ENCODE results near the gene FAF1. TPM values are rescaled to one million over a fixed set of nuclear protein-coding genes. Genes with fewer than 3 reads are reported as not detected.
A peak's percentile ranks its signal among the peaks of the same experiment; 100 is the strongest.
"Not testable (repeated sequence)": the region's sequence is repeated elsewhere in the genome, so short reads cannot be mapped to it uniquely, and the experiment has no call there.

FAF1 gene
- total and polyA plus RNA-seq, 2 donors (not counting 3 experiments of a cell fraction or from before 2014, with no cell fraction given) = 9.0 to 57.6 TPM

DNA sequence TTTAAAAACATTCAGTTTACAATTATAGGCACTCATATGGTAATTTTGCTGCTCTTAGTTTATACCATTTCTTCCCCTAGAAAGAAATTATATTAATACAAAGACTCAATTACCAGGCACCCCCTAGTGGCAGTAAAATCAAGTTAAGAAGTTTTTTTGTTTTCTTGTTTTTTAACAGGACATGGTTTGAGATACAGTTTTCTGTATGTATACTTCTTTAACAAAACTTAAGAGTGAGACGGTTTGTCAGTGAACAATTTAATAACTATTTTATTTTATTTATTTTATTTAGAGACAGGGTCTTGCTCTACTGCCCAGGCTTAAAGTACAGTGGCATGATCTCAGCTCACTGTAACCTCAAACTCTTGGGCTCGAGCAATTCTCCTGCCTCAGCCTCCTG is 224.6 kb downstream of the FAF1 start:
- no peak overlapping the region for H2AFZ ChIP-seq (ENCODE audit: low read depth, low read length)
- no TSS peak for BruUV-seq (replicated peaks)
- no peaks in the 10 kb centered on the region for H4K20me1 ChIP-seq (replicated peaks; ENCODE audit: control insufficient read depth, extremely low read depth, insufficient read depth, low read length)
- dilution Hi-C loops (cut with MboI; ENCODE audit: extremely low pct_ligation_motif_present, low sequenced_read_pairs) (no loop called here), intact Hi-C loops (cut with micrococcal nuclease) (loop anchor here (1.0 kb wide), 1 partner anchor 367 kb away; no protein-coding TSS in a partner anchor)
- H3K79me2 ChIP-seq (ENCODE audit: control insufficient read depth, insufficient read depth, low read length) = no peaks in the 10 kb centered on the region
- no peak overlapping the region for H3K4me2 ChIP-seq (ENCODE audit: insufficient read depth, low read length)
- H3K9ac ChIP-seq (replicated peaks; ENCODE audit: extremely low read depth, insufficient read depth, low read length) = no peak overlapping the region
- no peak overlapping the region for H3K4me3 ChIP-seq (replicated peaks in 1 of 3; ENCODE audit: insufficient read depth in 1 of 3, low read depth in 1 of 3, low read length in 3 of 3)
- no peak for FAIRE-seq
- no peaks in the 10 kb centered on the region for H3K4me1 ChIP-seq (ENCODE audit: control insufficient read depth, extremely low read depth, insufficient read depth, low read length)
- no peak overlapping the region for H3K27ac ChIP-seq (ENCODE audit: insufficient read depth, low read depth, low read length)
- H3K36me3 ChIP-seq (ENCODE audit: control insufficient read depth in 2 of 2, extremely low read depth in 1 of 2, insufficient read depth in 2 of 2, low read length in 2 of 2) = no peaks in the 10 kb centered on the region
- no peaks in the 10 kb centered on the region for H3K9me3 ChIP-seq (replicated peaks; ENCODE audit: control insufficient read depth, insufficient read depth, low read length)
- POLR2A ChIA-PET = no interaction called here
- CTCF ChIA-PET = interaction anchor here (0.7 to 1.9 kb wide), 12 partner anchors 9 to 368 kb away, joined by 3 to 14 read pairs (median 5); no protein-coding TSS in a partner anchor
- peak; percentile 38 for DNase-seq (ENCODE audit: low read depth, low spot score)
- no peaks in the 10 kb centered on the region for H3K27me3 ChIP-seq (ENCODE audit: control insufficient read depth in 2 of 2, insufficient read depth in 2 of 2, low read length in 2 of 2)
- peaks cover 2% of the 10 kb centered on the region for H3K9me1 ChIP-seq (replicated peaks; ENCODE audit: control insufficient read depth, extremely low read depth, insufficient read depth, low read length)
- TF ChIP-seq, protein P1, sequence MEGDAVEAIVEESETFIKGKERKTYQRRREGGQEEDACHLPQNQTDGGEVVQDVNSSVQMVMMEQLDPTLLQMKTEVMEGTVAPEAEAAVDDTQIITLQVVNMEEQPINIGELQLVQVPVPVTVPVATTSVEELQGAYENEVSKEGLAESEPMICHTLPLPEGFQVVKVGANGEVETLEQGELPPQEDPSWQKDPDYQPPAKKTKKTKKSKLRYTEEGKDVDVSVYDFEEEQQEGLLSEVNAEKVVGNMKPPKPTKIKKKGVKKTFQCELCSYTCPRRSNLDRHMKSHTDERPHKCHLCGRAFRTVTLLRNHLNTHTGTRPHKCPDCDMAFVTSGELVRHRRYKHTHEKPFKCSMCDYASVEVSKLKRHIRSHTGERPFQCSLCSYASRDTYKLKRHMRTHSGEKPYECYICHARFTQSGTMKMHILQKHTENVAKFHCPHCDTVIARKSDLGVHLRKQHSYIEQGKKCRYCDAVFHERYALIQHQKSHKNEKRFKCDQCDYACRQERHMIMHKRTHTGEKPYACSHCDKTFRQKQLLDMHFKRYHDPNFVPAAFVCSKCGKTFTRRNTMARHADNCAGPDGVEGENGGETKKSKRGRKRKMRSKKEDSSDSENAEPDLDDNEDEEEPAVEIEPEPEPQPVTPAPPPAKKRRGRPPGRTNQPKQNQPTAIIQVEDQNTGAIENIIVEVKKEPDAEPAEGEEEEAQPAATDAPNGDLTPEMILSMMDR (IDR thresholded peaks at IDR 0.05; ENCODE audit: extremely low read depth in 1 of 2, insufficient read depth in 1 of 2, low read depth in 1 of 2, low read length in 2 of 2) = peak; percentile 20 to 23
- TF ChIP-seq, protein P2, sequence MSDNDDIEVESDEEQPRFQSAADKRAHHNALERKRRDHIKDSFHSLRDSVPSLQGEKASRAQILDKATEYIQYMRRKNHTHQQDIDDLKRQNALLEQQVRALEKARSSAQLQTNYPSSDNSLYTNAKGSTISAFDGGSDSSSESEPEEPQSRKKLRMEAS (IDR thresholded peaks at IDR 0.05; ENCODE audit: insufficient read depth, insufficient read length) = no peak

DNA sequence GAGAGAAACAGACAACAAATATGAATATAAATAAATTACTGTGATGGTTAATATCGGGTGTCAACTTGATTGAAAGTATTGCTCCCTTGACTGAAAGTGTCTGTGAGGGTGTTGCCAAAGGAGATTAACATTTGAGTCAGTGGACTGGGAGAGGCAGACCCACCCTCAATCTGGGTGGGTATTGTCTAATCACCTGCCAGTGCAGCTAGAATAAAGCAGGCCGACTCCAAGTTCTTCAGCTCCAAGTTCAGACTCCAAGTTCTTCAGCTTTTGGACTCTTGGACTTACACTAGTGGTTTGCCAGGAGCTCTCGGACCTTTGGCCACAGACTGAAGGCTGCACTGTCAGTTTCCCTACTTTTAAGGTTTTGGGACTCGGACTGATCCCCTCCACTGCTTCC is 232.5 kb downstream of the FAF1 start:
- dilution Hi-C loops (cut with MboI; ENCODE audit: extremely low pct_ligation_motif_present, low sequenced_read_pairs); H3K9me3 ChIP-seq (replicated peaks; ENCODE audit: control insufficient read depth, insufficient read depth, low read length); H3K4me2 ChIP-seq (ENCODE audit: insufficient read depth, low read length); H3K9ac ChIP-seq (replicated peaks; ENCODE audit: extremely low read depth, insufficient read depth, low read length); FAIRE-seq; DNase-seq (ENCODE audit: low read depth, low spot score); H4K20me1 ChIP-seq (replicated peaks; ENCODE audit: control insufficient read depth, extremely low read depth, insufficient read depth, low read length); H3K27me3 ChIP-seq (ENCODE audit: control insufficient read depth in 2 of 2, insufficient read depth in 2 of 2, low read length in 2 of 2); POLR2A ChIA-PET; H3K9me1 ChIP-seq (replicated peaks; ENCODE audit: control insufficient read depth, extremely low read depth, insufficient read depth, low read length); H3K27ac ChIP-seq (ENCODE audit: insufficient read depth, low read depth, low read length); H2AFZ ChIP-seq (ENCODE audit: low read depth, low read length); intact Hi-C loops (cut with micrococcal nuclease); H3K36me3 ChIP-seq (ENCODE audit: control insufficient read depth in 2 of 2, extremely low read depth in 1 of 2, insufficient read depth in 2 of 2, low read length in 2 of 2); H3K79me2 ChIP-seq (ENCODE audit: control insufficient read depth, insufficient read depth, low read length); H3K4me1 ChIP-seq (ENCODE audit: control insufficient read depth, extremely low read depth, insufficient read depth, low read length); BruUV-seq (replicated peaks); H3K4me3 ChIP-seq (replicated peaks in 1 of 3; ENCODE audit: insufficient read depth in 1 of 3, low read depth in 1 of 3, low read length in 3 of 3): not testable (repeated sequence)
- CTCF ChIA-PET = interaction anchor here (1.0 to 2.5 kb wide), 3 partner anchors 9 to 107 kb away, joined by 3 to 10 read pairs (median 6); no protein-coding TSS in a partner anchor
